Uterus (tissue), 4 donors: Measurements from ENCODE around the gene HS6ST1. TPM values are rescaled to one million over a fixed set of nuclear protein-coding genes. Genes with fewer than 3 reads are reported as not detected.
A peak's percentile ranks its signal among the peaks of the same experiment; 100 is the strongest.

ENCODE experiments used
- DNase-seq, 2 donors: peaks; one replicate each; pipeline ENCODE4 v3.0.0-alpha.2; 2019 to 2020
- H3K27ac ChIP-seq, 2 donors: fragments of 200-600 bp; sonication (generic); 1 replicate in 1 of 2; 2 replicates in 1 of 2; pipeline ENCODE4 v1.5.1; 2016 to 2018
- H3K27me3 ChIP-seq, 2 donors: fragments of 200-600 bp; sonication (generic); one replicate each; pipeline ENCODE4 v1.5.1; 2018 to 2019; ENCODE audit warnings: control low read depth in 1 of 2
- H3K36me3 ChIP-seq, 2 donors: fragments of 200-600 bp; sonication (generic); one replicate each; pipeline ENCODE4 v1.5.1; 2019; ENCODE audit warnings: control low read depth in 1 of 2
- H3K4me1 ChIP-seq, 2 donors: fragments of 200-600 bp; sonication (generic); one replicate each; pipeline ENCODE4 v1.5.1; 2018 to 2019; ENCODE audit warnings: control low read depth in 1 of 2
- H3K4me3 ChIP-seq, 2 donors: fragments of 200-600 bp; sonication (generic); 1 replicate in 1 of 2; 2 replicates in 1 of 2; pipeline ENCODE4 v1.5.1; 2018 to 2019; ENCODE audit warnings: mild to moderate bottlenecking in 1 of 2
- H3K9me3 ChIP-seq, 2 donors: fragments of 200-600 bp; sonication (generic); one replicate each; pipeline ENCODE4 v1.5.1; 2019; ENCODE audit warnings: control low read depth in 1 of 2
- CTCF ChIP-seq, 4 experiments: fragments of 200-600 bp in 2 of 4; fragments of 450-650 bp in 2 of 4; sonication (generic) in 2 of 4; IDR thresholded peaks; one replicate each; pipeline ENCODE4 v1.5.1; 2016 to 2019; ENCODE audit warnings: antibody characterized with exemption in 4 of 4, mild to moderate bottlenecking in 2 of 4, moderate library complexity in 1 of 4
- POLR2A ChIP-seq, 2 donors: fragments of 450-650 bp; IDR thresholded peaks; one replicate each; pipeline ENCODE4 v1.6.1; 2016; ENCODE audit warnings: antibody characterized with exemption in 2 of 2, mild to moderate bottlenecking in 1 of 2, moderate library complexity in 1 of 2
- intact Hi-C: fragments of 100-400 bp; cut with DNase I; formaldehyde crosslinking; loops from one replicate; pipeline ENCODE4 v1.15.1; 2023; ENCODE audit warnings: low total_unique reads
- total RNA-seq, 4 donors: library from RNA; depleted of rRNA in 3 of 4; stranded (reverse); fragments of >200 nt in 3 of 4; gene quantifications; one replicate each; pipeline versions ENCODE4 v1.1.0 to v1.2.4, GENCODE V29; 2014 to 2023
- donor health status: DM: yes; HTN: yes; CAD: no.

HS6ST1 gene
- total RNA-seq, 4 donors from 2014 or later, result 22.7 to 198 (median 37.4) TPM

DNA sequence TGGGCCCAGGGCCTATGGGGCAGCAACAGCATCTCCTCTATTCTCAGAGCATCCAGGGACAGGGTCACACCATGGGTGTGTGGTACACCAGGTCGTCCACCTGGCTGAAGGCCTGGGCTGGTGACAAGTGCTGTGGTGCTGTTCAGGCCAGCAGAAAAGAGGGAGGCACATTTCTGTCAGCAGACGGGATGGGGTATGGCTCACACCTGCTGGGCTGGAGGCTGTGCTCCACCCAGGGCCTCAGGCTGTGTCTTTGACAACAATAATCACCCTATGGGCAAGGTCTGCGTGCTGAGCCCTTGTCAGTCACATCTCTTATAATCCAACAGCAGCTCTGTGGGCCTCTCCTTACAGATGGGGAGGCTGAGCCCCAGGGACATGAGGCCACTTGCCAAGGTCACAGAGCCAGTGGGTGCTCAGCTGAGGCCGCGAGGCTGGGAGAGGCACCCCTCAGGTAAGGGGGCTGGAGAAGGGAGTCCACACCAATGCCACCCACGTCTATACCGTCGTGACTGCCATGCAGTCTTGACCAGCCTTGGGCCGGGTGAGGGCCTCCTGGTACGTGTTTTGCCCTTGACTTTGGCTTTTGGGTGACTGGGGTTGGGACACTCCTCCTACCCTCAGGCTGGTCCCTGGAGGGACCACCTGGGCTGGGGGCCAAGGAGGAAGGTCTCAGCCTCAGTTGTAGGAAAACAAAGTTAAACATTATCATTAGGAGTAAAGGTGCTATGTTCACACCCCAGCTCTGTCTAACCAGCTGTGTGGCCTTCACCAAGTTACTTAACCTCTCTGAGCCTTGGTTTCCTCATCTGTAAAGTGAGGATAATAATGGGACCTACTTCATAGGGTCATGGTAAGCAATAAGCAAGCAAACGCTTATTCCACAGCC is 5.6 kb upstream of the HS6ST1 start:
- no peak overlapping the region for H3K4me3 ChIP-seq
- no peaks in the 10 kb centered on the region for H3K9me3 ChIP-seq
- H3K27me3 ChIP-seq, result no peaks in the 10 kb centered on the region
- H3K4me1 ChIP-seq, result no peaks in the 10 kb centered on the region
- TF ChIP-seq CTCF (IDR thresholded peaks at IDR 0.05) (no peak), POLR2A (IDR thresholded peaks at IDR 0.05) (no peak)
- DNase-seq, result peak in 1 of 2 donors; percentile 17
- no peaks in the 10 kb centered on the region for H3K36me3 ChIP-seq
- intact Hi-C loops, result no loop called here
- no peak overlapping the region for H3K27ac ChIP-seq

GRCh38 chr2:128323555-128323931 is 4.9 kb upstream of the HS6ST1 start:
- Histone ChIP-seq H3K4me3 (no peak overlapping the region), H3K4me1 (no peaks in the 10 kb centered on the region), H3K36me3 (no peaks in the 10 kb centered on the region), H3K9me3 (no peaks in the 10 kb centered on the region), H3K27ac (peak overlapping the region in 1 of 2 donors; percentile 88), H3K27me3 (no peaks in the 10 kb centered on the region)
- TF ChIP-seq CTCF (IDR thresholded peaks at IDR 0.05) (no peak), POLR2A (IDR thresholded peaks at IDR 0.05) (no peak)
- intact Hi-C loops, result no loop called here
- no peak for DNase-seq

- H3K9me3 ChIP-seq, result no peaks in the 10 kb centered on the region
- H3K4me1 ChIP-seq, result no peaks in the 10 kb centered on the region
- peak in 1 of 2 donors; percentile 34 for DNase-seq
These were observed 4.3 kb upstream of the HS6ST1 start for GRCh38 chr2:128322715-128323554.

DNA sequence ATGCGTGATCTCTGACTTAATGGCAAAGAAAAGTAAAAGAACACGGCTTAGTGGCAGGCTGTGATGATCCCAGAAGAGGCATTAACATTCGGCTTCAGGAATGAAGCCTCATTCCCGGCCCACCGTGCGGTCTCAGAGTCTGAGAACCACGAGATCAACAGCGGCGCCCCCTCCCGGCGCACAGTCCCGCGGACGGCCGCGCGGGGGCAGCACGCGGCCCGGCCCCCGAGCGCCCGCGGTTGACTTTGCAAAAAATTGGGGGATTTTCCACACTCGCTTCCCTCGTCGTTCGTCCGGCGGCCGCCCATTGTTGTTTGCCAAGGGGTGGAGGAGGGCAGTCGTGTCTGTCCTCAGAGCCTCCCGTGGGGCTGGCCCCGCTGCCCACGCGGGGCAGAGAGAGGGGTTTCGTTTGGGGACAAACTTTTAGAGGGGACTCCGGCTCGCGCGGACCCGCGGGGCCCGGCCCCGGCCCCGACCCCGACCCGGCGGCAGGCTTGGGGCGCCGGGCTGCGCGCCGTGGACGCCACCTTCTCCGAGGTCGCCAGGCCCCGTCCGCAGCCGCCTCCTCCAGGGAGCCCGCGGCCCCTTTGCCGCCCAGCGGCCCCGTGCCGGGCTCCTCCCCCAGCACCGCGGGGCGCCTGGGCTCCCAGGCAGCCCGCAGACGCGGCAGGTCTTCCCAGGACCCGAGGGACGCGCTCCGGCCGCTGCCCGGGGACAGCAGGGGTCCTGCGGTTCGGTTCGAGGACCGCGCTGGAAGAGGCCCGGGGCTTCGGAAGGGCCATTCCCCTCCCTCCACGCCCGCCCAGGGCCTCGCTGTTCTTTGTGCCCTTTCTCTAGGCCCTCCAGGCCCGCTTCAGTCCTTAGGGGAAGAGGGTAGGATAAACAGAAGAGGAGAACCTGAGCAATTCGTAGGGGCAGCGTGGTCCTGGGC is 3.4 kb upstream of the HS6ST1 start:
- H3K4me3 ChIP-seq, result peak overlapping the region; percentile 35 to 63
- peak; percentile 45 to 57 for TF ChIP-seq POLR2A (IDR thresholded peaks at IDR 0.05)
- TF ChIP-seq CTCF (IDR thresholded peaks at IDR 0.05), result peak; percentile 77 to 99 (median 96)
- DNase-seq, result peak; percentile 82 to 92
- no peaks in the 10 kb centered on the region for H3K9me3 ChIP-seq
- peak overlapping the region; percentile 84 to 88 for H3K27ac ChIP-seq
- no peaks in the 10 kb centered on the region for H3K36me3 ChIP-seq
- no peaks in the 10 kb centered on the region for H3K4me1 ChIP-seq
- intact Hi-C loops, result no loop called here
- no peaks in the 10 kb centered on the region for H3K27me3 ChIP-seq

More at GRCh38 chr2:128322715-128323554, 4.3 kb upstream of the HS6ST1 start:
- H3K4me3 ChIP-seq, result peak overlapping the region; percentile 35 to 63
- H3K36me3 ChIP-seq, result no peaks in the 10 kb centered on the region
- intact Hi-C loops, result no loop called here
- TF ChIP-seq CTCF (IDR thresholded peaks at IDR 0.05), result no peak
- no peak for TF ChIP-seq POLR2A (IDR thresholded peaks at IDR 0.05)
- peak overlapping the region; percentile 84 to 88 for H3K27ac ChIP-seq
- H3K27me3 ChIP-seq, result no peaks in the 10 kb centered on the region
